ENCODE data around the gene ANO10.

The ANO10 gene

DNA sequence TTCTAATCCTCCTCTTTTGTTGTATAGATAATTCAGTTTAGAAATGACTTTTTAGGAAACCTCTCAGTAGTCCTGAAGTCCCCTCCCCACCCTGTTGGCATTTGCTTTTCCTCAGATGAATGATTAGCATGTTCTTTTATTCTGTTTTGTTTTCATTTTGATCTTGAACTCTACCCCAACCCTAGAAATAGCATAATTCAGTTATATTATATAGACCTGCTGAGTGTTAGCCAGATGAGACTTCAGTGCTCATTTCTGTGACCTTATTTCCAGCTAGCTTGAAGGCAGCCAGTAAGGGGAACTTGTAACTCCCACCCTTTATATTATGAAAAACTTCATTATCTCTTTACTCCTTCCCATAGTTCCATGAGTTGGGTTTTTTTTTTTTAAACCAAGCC is 294.2 kb downstream of the ANO10 start:
- no peaks in the 10 kb centered on the region for H3K27me3 ChIP-seq
- H3K4me1 ChIP-seq, result peaks cover 0 to 50% (median 20%) of the 10 kb centered on the region in 10 experiments; a peak in 16 of 20 replicates
- H3K9me3 ChIP-seq (replicated peaks in 1 of 11), result peaks cover 8 to 35% (median 23%) of the 10 kb centered on the region in 11 experiments; a peak in 19 of 22 replicates
- peak overlapping the region in 3 of 11 experiments; percentile 15 to 37 (median 34); a peak in 2 of 22 replicates for H3K27ac ChIP-seq
- peak overlapping the region in 5 of 11 experiments; percentile 6 to 73 (median 30); a peak in 5 of 22 replicates for H3K4me2 ChIP-seq
- H3K9ac ChIP-seq, result peak overlapping the region in 2 of 11 experiments; percentile 20 to 25; a peak in 2 of 22 replicates
- H3K36me3 ChIP-seq, result peaks cover 16 to 51% (median 40%) of the 10 kb centered on the region in 11 experiments; a peak in 21 of 22 replicates
- H4K20me1 ChIP-seq, result peaks cover 0 to 71% (median 15%) of the 10 kb centered on the region in 11 experiments; a peak in 11 of 22 replicates
- TF ChIP-seq Cebpa-rat (IDR thresholded peaks at IDR 0.05), result no peak
- peak overlapping the region in 1 of 10 experiments; percentile 1; a peak in 1 of 20 replicates for H3K4me3 ChIP-seq

DNA sequence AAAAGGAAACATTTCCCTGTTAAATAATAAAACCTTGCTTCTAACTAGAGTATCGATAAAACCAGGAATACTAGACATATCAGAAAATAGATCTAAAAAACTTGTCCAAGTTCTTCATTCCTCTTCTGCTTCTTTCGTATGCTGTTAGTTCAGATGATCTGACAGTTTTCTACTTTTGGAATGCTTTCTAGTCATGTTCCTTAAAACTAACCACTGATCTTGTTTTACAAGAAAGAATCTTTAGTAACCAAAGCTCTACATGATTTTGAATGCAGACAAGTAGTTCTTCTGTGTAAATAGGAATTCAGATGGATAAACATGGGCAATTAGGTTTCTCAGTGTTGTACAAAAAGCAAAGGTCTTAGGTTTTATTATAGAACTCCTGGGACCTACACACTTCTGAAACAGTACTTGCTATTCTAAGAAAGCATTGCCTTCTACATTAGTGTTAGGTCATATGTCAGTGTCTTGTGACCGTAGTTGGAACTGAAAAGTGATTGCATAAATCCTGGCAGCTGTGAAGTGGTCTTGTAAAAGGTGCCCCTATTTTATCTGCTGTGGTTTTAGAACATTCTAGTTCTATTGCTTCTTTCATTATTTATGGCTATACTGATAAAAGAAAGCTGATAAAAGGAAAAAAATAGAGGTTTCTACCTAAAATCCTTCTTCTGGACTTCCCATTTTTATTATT is 294.8 kb downstream of the ANO10 start:
- Histone ChIP-seq H3K27ac (peak overlapping the region in 4 of 11 experiments; percentile 6 to 37 (median 24); a peak in 4 of 22 replicates), H3K9me3 (replicated peaks in 1 of 11) (peaks cover 9 to 33% (median 22%) of the 10 kb centered on the region in 11 experiments; a peak in 18 of 22 replicates), H3K36me3 (peaks cover 12 to 50% (median 38%) of the 10 kb centered on the region in 11 experiments; a peak in 20 of 22 replicates), H3K4me3 (peak overlapping the region in 1 of 10 experiments; percentile 7; a peak in 1 of 20 replicates), H3K27me3 (no peaks in the 10 kb centered on the region), H3K4me1 (peaks cover 0 to 50% (median 20%) of the 10 kb centered on the region in 10 experiments; a peak in 16 of 20 replicates), H3K4me2 (peak overlapping the region in 7 of 11 experiments; percentile 3 to 73 (median 28); a peak in 8 of 22 replicates), H3K9ac (peak overlapping the region in 2 of 11 experiments; percentile 20 to 25; a peak in 3 of 22 replicates), H4K20me1 (peaks cover 0 to 71% (median 15%) of the 10 kb centered on the region in 11 experiments; a peak in 11 of 22 replicates)
- no peak for TF ChIP-seq Cebpa-rat (IDR thresholded peaks at IDR 0.05)

DNA sequence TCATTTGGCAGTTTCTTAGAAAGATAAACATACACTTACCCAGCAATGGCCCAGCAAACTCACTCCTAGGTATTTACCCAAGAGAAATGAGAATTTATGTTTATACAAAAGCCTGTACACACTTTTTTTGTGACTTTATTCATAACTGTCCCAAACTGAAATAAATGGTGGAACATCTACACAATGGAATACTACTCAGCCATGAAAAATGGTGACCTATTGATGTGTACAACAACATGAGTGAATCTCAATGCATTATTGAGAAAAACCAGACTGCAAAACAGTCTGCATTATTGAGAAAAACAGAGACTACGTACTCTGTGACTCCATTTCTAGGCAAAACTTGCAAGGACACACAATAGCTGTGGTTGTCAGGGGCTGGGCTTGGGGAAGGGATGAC is 298.3 kb downstream of the ANO10 start:
- H3K36me3 ChIP-seq, result peaks cover 16 to 54% (median 37%) of the 10 kb centered on the region in 11 experiments; a peak in 21 of 22 replicates
- peaks cover 0 to 55% (median 23%) of the 10 kb centered on the region in 10 experiments; a peak in 19 of 20 replicates for H3K4me1 ChIP-seq
- H3K9me3 ChIP-seq (replicated peaks in 1 of 11), result peaks cover 9 to 31% (median 22%) of the 10 kb centered on the region in 11 experiments; a peak in 18 of 22 replicates
- H3K4me2 ChIP-seq, result no peak overlapping the region
- H3K4me3 ChIP-seq, result no peak overlapping the region
- H3K27ac ChIP-seq, result no peak overlapping the region
- no peak for TF ChIP-seq Cebpa-rat (IDR thresholded peaks at IDR 0.05)
- H3K9ac ChIP-seq, result no peak overlapping the region
- H4K20me1 ChIP-seq, result peaks cover 0 to 62% (median 13%) of the 10 kb centered on the region in 11 experiments; a peak in 11 of 22 replicates
- H3K27me3 ChIP-seq, result no peaks in the 10 kb centered on the region

DNA sequence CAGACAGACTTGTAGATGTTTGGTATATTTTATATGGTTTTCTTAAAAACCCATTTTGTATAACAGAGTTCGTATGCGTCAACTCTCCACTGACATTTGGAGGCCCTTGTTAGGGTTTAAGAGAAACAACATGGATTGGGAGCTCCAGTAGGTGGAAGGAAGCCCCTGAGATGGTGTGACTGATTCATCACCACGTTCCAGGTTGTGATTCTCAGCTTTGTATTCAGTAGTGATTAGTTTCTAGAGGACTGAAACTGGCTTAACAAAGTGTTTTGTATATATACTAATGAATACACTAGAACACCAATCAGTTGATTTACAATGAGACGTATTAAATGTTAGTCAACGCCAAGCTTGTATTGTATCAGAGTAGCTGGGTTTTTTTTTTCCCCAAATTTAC is 301.5 kb downstream of the ANO10 start:
- no peaks in the 10 kb centered on the region for H3K27me3 ChIP-seq
- H3K4me3 ChIP-seq, result no peak overlapping the region
- no peak overlapping the region for H3K4me2 ChIP-seq
- no peak overlapping the region for H3K9ac ChIP-seq
- H3K9me3 ChIP-seq (replicated peaks in 1 of 11), result peaks cover 9 to 27% (median 19%) of the 10 kb centered on the region in 11 experiments; a peak in 17 of 22 replicates
- H3K36me3 ChIP-seq, result peaks cover 21 to 78% (median 45%) of the 10 kb centered on the region in 11 experiments; a peak in 21 of 22 replicates
- TF ChIP-seq Cebpa-rat (IDR thresholded peaks at IDR 0.05), result no peak
- peaks cover 0 to 24% (median 11%) of the 10 kb centered on the region in 10 experiments; a peak in 14 of 20 replicates for H3K4me1 ChIP-seq
- H4K20me1 ChIP-seq, result peaks cover 0 to 46% (median 13%) of the 10 kb centered on the region in 11 experiments; a peak in 12 of 22 replicates
- H3K27ac ChIP-seq, result no peak overlapping the region

DNA sequence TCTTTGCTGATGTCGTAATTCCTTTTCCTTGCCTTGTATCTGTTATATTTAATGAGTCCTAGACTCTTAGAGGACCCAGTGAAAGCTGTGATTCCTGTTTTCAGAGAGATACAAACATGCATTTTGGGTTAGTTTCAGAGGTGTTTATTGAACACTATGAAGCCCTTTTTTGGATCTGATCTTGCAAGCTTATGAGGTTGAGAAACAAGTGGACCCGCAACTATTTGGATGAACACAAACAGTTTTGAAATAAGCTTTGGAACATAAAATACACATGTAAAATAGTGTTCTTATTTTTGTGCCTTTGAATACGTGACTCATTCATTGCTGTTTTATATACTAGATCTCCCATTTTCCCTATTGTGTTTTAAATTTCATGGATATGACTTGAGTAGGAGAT is 302.0 kb downstream of the ANO10 start:
- Histone ChIP-seq H3K4me2 (peak overlapping the region in 6 of 11 experiments; percentile 14 to 51 (median 28); a peak in 9 of 22 replicates), H3K9me3 (replicated peaks in 1 of 11) (peaks cover 9 to 27% (median 19%) of the 10 kb centered on the region in 11 experiments; a peak in 17 of 22 replicates), H3K36me3 (peaks cover 21 to 81% (median 45%) of the 10 kb centered on the region in 11 experiments; a peak in 21 of 22 replicates), H4K20me1 (peaks cover 0 to 45% (median 13%) of the 10 kb centered on the region in 11 experiments; a peak in 12 of 22 replicates), H3K27ac (no peak overlapping the region), H3K9ac (no peak overlapping the region), H3K4me3 (no peak overlapping the region), H3K27me3 (no peaks in the 10 kb centered on the region), H3K4me1 (peaks cover 0 to 20% (median 11%) of the 10 kb centered on the region in 10 experiments; a peak in 14 of 20 replicates)
- no peak for TF ChIP-seq Cebpa-rat (IDR thresholded peaks at IDR 0.05)

DNA sequence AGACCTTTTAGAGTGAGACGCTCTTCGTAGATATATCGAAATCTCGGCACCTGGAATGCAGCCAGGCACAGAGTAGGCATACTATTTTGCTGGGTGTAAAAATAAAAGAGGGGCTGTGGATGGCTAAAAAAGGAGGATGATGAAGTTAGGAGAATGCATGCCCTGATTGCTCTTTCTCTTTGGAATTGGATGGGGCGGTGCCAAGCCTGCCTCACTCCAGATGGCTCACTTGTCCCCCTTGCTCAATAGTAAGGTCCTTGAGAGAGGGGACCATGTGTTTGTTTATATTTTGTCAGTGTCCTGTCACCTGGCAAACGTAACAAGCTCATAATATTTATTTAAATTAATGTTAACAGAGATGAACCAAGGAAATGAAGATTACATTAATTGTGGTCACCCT is 302.4 kb downstream of the ANO10 start:
- Histone ChIP-seq H3K9me3 (replicated peaks in 1 of 11) (peaks cover 9 to 27% (median 19%) of the 10 kb centered on the region in 11 experiments; a peak in 17 of 22 replicates), H3K9ac (no peak overlapping the region), H3K4me1 (peaks cover 0 to 19% (median 10%) of the 10 kb centered on the region in 10 experiments; a peak in 14 of 20 replicates), H3K36me3 (peaks cover 21 to 85% (median 45%) of the 10 kb centered on the region in 11 experiments; a peak in 21 of 22 replicates), H3K27ac (0 out of 22 replicates have a peak overlapping the region, but pooled peaks of 1 of the 11 experiments have one; percentile 19), H3K27me3 (no peaks in the 10 kb centered on the region), H3K4me2 (peak overlapping the region in 7 of 11 experiments; percentile 14 to 51 (median 36); a peak in 10 of 22 replicates), H4K20me1 (peaks cover 0 to 43% (median 12%) of the 10 kb centered on the region in 11 experiments; a peak in 12 of 22 replicates), H3K4me3 (no peak overlapping the region)
- no peak for TF ChIP-seq Cebpa-rat (IDR thresholded peaks at IDR 0.05)

DNA sequence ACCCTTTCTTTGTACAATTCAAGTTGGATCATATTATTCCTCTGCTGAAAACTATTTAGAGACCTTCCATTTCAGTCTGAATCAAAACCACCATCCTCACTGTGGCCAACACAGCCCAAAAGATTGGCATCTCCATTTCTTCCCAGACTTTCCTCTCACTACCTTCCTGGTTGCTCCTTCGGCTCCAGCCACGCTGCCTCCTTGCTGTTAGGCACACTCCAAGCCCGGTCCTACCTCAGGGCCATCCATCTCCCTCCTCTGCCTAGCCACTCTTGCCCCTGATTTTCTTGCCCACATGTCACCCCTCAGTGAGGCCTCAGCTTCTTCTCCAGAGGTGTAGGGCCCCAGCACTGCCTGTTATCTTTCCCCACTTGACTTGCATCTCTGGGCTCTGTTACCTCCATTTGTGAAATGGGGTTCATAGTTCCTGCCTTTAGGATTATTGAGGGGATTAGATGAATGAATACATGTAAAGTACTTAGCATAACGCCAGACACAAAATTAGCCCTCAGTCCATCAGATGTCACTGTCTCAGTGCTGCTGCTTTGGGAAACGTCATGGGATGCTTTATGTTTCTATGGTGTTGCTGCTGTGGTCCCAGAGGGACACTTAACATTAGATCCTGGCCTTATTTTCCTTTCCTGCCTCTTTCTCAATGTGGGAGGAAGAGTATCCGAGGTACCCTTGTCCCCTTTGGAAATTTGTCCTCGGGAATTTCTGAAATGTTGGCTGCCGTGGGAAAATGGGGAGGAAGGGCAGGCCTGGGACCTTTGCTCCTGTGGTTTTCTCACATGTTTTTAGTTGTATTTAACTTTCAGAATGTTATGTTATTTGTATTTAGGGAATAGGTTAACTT is 304.1 kb downstream of the ANO10 start:
- H3K27me3 ChIP-seq, result no peaks in the 10 kb centered on the region
- H3K4me1 ChIP-seq, result peaks cover 0 to 15% (median 8%) of the 10 kb centered on the region in 10 experiments; a peak in 14 of 20 replicates
- no peak for TF ChIP-seq Cebpa-rat (IDR thresholded peaks at IDR 0.05)
- H3K4me2 ChIP-seq, result no peak overlapping the region
- no peak overlapping the region for H3K27ac ChIP-seq
- no peak overlapping the region for H3K4me3 ChIP-seq
- peaks cover 15 to 87% (median 46%) of the 10 kb centered on the region in 11 experiments; a peak in 21 of 22 replicates for H3K36me3 ChIP-seq
- H3K9ac ChIP-seq, result no peak overlapping the region
- H3K9me3 ChIP-seq (replicated peaks in 1 of 11), result peaks cover 2 to 16% (median 10%) of the 10 kb centered on the region in 11 experiments; a peak in 13 of 22 replicates
- H4K20me1 ChIP-seq, result peaks cover 0 to 46% (median 9%) of the 10 kb centered on the region in 11 experiments; a peak in 11 of 22 replicates

Data from BLaER1 treated with 17β-estradiol and CSF1 and Interleukin-3, amounts not matched to agents 10 nM and 100 nM (cell line).